Measurements from ENCODE around the gene P3R3URF. TPM values are rescaled to one million over a fixed set of nuclear protein-coding genes. Genes with fewer than 3 reads are reported as not detected.

Gene P3R3URF
- total RNA-seq: not detected

DNA sequence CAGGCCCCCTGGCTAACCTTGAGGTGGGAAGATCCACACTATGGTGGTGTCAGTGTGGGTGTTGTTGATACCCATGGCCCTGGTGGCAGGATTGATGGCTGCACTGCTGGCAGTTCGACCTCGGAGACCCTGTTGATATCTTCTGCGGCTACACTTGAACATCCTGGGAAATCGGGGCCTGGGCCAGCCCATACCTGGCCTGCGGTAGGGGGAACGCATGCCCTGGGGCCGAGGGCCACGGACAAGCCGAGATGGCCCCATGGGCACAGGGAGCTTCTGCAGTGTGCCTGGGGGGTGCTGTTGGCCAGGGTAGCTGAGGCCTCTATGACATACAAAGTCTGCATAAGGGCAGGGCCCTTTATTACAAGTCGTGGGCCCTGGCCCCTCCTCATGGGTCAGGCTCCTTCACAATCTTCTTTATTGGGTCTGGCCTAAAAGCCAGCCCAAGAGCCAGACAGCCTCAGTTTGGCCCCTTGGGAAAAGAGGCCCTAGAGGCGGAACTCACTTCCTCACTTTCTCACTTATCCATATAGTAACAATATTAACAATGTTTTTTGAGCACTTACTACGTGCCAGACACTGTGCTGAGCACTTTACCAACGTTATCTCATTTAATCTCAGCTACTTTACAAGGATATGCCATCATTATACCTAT lies at the start of gene P3R3URF:
Gene P3R3URF (minus strand): TSS at position 278 of the 655 bp plus-strand sequence. CDS start 17 bp downstream, at position 261.

DNA sequence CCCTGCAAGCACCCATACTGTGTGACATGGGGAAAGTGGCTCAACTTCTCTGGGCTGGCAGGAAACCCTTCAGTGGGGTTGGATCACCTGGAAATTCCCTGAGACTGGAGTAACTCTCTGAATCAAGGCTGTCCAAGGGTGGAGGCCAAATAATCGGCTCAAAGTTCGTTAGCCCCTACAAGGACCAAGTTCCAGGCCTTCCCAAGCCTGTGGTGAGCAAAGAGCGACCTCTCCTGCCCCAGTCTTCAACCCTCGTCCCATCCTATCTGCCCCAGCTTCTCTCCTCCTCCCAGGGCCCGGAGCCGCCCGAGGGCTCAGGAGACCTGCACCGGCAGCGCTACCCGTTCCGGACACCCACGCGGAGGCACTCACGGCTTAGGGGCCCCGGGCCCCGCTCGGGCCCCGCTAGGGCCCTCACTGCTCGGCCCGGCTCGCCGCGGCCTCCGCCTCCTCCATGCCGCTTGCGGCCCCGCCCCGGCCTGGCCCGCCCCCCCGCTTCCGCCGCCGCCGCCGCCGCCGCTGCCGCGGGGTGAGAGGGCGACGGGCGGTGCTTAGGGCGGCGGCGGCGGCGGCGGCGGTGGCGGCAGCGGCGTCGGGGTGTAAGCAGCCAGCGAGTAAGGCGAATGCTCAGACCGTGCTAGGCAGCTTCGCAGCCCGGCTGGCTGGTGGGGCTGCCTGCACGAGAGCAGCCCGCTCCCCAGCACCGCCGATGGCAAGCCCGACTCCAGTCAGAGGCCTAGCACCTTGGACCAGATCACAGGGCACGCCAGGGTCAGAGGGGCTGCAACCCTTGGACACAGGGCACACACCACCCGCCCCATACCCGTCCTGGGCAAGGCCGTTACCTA lies 21.9 kb upstream of the P3R3URF start, which contains the start of gene POMGNT1:
Gene POMGNT1 (minus strand): TSS at position 471 of the 848 bp plus-strand sequence. CDS start 613 bp downstream, outside the sequence.

DNA sequence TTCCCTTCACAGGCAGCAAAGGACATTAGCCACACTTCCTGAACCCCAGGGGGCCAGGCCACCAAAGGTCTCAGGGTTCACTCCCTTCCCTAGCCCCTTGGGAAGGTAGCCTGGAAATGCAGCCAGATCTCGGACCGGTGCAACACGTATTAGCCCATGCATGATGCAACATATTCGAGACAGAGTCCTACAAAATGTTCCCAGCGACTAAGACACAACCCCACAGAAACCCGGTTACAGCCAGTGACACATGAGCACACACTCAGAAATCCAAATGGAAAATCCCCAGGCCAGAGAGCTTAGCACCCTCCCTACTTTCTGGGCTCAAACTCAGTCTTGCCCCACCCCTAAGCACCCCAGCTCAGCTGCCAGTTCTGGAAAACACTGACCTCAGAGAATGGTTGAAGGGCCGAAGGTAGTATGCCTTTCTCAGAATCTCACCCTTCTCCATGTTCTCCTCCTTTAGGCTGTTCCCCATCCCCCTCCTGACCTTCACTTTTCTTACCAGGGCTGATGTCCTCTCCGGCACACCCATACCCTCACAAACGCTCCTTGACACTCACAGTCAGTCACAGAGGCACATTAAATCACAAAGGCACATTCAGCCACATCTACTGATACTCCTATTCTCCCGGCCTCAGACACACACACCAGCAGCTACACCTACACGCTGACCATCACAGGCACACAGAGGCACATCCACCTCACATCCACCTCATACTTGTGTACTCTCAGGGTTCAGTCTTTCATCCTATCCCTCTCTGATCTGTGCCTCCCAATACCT lies 1.6 kb downstream of the P3R3URF start, which contains the start of gene TSPAN1:
Gene TSPAN1 (plus strand): TSS at position 640 of the 784 bp plus-strand sequence. CDS start 6,021 bp downstream, outside the sequence.

DNA sequence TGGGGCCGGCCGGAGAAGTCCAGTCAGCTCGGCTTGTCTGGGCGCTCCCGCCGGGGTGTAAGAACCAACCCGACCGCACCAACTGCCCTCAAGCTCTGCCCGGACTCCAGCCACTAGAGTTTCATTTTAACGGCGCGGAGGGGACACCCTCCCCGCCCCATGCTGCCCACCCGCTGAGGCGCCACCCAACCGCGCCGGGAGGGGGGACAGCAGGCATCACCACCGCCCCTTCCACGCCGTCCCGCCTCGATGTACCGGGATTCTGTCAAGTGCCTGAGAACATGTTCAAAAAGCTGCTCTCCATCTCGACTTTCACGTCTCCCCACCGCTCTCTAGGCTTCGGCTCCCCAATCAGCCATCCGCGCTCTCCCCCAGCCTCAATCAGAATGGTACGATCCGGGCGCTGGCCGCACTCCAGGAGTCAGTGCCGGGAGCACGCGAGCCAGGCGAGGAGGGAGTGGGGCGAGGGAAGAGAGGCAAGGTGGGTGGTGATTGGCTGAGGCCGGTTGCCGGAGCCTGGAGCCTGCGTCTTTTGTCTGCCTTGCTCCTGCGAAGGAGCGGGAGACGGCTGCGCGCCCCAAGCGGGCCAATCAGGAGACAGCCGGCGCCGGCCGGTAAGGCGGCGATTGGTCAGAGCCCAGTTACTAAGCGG lies 43.6 kb downstream of the P3R3URF start, which contains the start of gene PIK3R3:
Gene PIK3R3 (minus strand): TSS at position 101 of the 652 bp plus-strand sequence. CDS start 677 bp downstream, outside the sequence.

Small RNA genes lying within 50 kb of the gene (small RNA-seq; reads per million reads assigned to genes)
- not detected for gene AL672043.1 (ENCODE audit: low replicate concordance)

Other genes with a start within 250 kb of the P3R3URF start
- 14.1 TPM for gene PIK3R3, start 43.9 kb downstream of the P3R3URF start, total RNA-seq
- gene TSPAN1, start 1.4 kb downstream of the P3R3URF start, total RNA-seq: 34.1 TPM
- gene POMGNT1, start 21.9 kb upstream of the P3R3URF start, total RNA-seq: 48.1 TPM
- gene LURAP1, start 26.8 kb upstream of the P3R3URF start, total RNA-seq: 6.8 TPM
- gene RAD54L, start 71.3 kb upstream of the P3R3URF start, total RNA-seq: 6.7 TPM
- gene LRRC41, start 127.1 kb upstream of the P3R3URF start, total RNA-seq: 90.7 TPM
- gene UQCRH, start 127.2 kb upstream of the P3R3URF start, total RNA-seq: 238 TPM
- 26.6 TPM for gene NSUN4, start 164.3 kb upstream of the P3R3URF start, total RNA-seq
- 27.0 TPM for gene FAAH, start 217.8 kb upstream of the P3R3URF start, total RNA-seq